Tibial nerve (tissue), 4 donors: ENCODE results near the gene LCORL. TPM values are rescaled to one million over a fixed set of nuclear protein-coding genes. Genes with fewer than 3 reads are reported as not detected.

Source experiments
- DNase-seq, 2 donors: peaks; one replicate each; pipeline ENCODE4 v3.0.0-alpha.2; 2019; ENCODE audit warnings: low spot score in 2 of 2
- H3K27ac ChIP-seq, 4 donors: fragments of 200-600 bp; sonication (generic) in 3 of 4; one replicate each; pipeline ENCODE4 v1.5.1; 2017 to 2019; ENCODE audit warnings: mild to moderate bottlenecking in 1 of 4
- H3K27me3 ChIP-seq, 2 donors: fragments of 200-600 bp; sonication (generic) in 1 of 2; one replicate each; pipeline versions ENCODE4 v1.5.1 to v1.6.0; 2017 to 2019
- H3K36me3 ChIP-seq, 3 donors: fragments of 200-600 bp; sonication (generic); one replicate each; pipeline ENCODE4 v1.5.1; 2018 to 2019
- H3K4me1 ChIP-seq, 4 donors: fragments of 200-600 bp; sonication (generic) in 3 of 4; one replicate each; pipeline ENCODE4 v1.5.1; 2017 to 2019
- H3K4me3 ChIP-seq, 4 donors: fragments of 200-600 bp; sonication (generic) in 3 of 4; one replicate each; pipeline ENCODE4 v1.5.1; 2017 to 2019; ENCODE audit warnings: mild to moderate bottlenecking in 1 of 4, moderate library complexity in 1 of 4
- H3K9me3 ChIP-seq, 4 donors: fragments of 200-600 bp; sonication (generic) in 3 of 4; one replicate each; pipeline ENCODE4 v1.5.1; 2017 to 2019
- EP300 ChIP-seq, 2 donors: sonication (generic); formaldehyde crosslinking; IDR thresholded peaks; one replicate each; pipeline ENCODE4 v1.6.1; 2017; ENCODE audit warnings: antibody characterized with exemption in 2 of 2, mild to moderate bottlenecking in 1 of 2
- POLR2A ChIP-seq, 2 donors: fragments of 450-650 bp; IDR thresholded peaks; one replicate each; pipeline ENCODE4 v1.6.1; 2017; ENCODE audit warnings: antibody characterized with exemption in 2 of 2, mild to moderate bottlenecking in 2 of 2, moderate library complexity in 2 of 2
- WGBS, 2 donors: methylation state at CpG; one replicate each; pipeline ENCODE4 v1.1.5; 2018; 5-methylcytosine and 5-hydroxymethylcytosine counted together
- total RNA-seq, 4 donors: library from RNA; depleted of rRNA; stranded (reverse); fragments of >200 nt; gene quantifications; one replicate each; pipeline ENCODE4 v1.1.0, GENCODE V29; 2016
- TF ChIP-seq, protein P1 (sequence below), 5 experiments: fragments of 200-600 bp in 3 of 5; fragments of 450-650 bp in 2 of 5; sonication (generic) in 3 of 5; IDR thresholded peaks; one replicate each; pipeline ENCODE4 v1.5.1; 2016 to 2019; ENCODE audit warnings: antibody characterized with exemption in 5 of 5, mild to moderate bottlenecking in 3 of 5, moderate library complexity in 2 of 5

Gene LCORL
- total RNA-seq, 4 donors from 2014 or later = 17.3 to 35.0 (median 18.7) TPM

DNA sequence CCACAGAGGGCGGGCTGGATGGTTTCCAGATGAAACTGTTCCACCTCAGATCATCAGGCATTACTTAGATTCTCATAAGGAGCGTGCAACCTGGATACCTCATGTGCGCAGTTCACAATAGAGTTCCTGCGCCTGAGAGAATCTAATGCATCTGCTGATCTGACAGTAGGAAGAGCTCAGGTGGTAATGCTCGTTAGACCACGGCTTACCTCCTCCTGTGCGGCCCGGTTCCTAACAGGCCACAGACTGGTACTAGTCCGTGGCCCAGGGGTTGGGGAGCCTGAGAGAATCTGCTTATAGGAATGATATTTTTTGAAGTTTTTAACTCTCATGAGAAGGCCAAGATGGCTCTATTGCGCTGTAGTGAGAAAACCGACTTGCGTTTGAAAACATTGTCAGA is 205.4 kb downstream of the LCORL start:
- no peak overlapping the region for H3K4me3 ChIP-seq
- no peaks in the 10 kb centered on the region for H3K36me3 ChIP-seq
- no peak overlapping the region for H3K27ac ChIP-seq
- TF ChIP-seq POLR2A (IDR thresholded peaks at IDR 0.05) (no peak), EP300 (IDR thresholded peaks at IDR 0.05) (no peak)
- TF ChIP-seq, protein P1, sequence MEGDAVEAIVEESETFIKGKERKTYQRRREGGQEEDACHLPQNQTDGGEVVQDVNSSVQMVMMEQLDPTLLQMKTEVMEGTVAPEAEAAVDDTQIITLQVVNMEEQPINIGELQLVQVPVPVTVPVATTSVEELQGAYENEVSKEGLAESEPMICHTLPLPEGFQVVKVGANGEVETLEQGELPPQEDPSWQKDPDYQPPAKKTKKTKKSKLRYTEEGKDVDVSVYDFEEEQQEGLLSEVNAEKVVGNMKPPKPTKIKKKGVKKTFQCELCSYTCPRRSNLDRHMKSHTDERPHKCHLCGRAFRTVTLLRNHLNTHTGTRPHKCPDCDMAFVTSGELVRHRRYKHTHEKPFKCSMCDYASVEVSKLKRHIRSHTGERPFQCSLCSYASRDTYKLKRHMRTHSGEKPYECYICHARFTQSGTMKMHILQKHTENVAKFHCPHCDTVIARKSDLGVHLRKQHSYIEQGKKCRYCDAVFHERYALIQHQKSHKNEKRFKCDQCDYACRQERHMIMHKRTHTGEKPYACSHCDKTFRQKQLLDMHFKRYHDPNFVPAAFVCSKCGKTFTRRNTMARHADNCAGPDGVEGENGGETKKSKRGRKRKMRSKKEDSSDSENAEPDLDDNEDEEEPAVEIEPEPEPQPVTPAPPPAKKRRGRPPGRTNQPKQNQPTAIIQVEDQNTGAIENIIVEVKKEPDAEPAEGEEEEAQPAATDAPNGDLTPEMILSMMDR (IDR thresholded peaks at IDR 0.05) = no peak
- H3K9me3 ChIP-seq = no peaks in the 10 kb centered on the region
- no peaks in the 10 kb centered on the region for H3K27me3 ChIP-seq
- WGBS, 2 donors = 96% methylated on average over 12 of the region's 12 CpGs
- H3K4me1 ChIP-seq = peaks cover 0 to 7% (median 2%) of the 10 kb centered on the region in 4 donors
- DNase-seq = no peak

- Histone ChIP-seq H3K4me1 (peaks cover 2 to 18% (median 5%) of the 10 kb centered on the region in 4 donors), H3K27ac (no peak overlapping the region), H3K27me3 (no peaks in the 10 kb centered on the region), H3K4me3 (no peak overlapping the region), H3K9me3 (no peaks in the 10 kb centered on the region), H3K36me3 (no peaks in the 10 kb centered on the region)
- DNase-seq = no peak
- TF ChIP-seq EP300 (IDR thresholded peaks at IDR 0.05) (no peak), POLR2A (IDR thresholded peaks at IDR 0.05) (no peak)
- TF ChIP-seq, protein P1 (IDR thresholded peaks at IDR 0.05) = no peak
- WGBS, 2 donors = 72 to 79% methylated on average over 3 of the region's 3 CpGs
These were observed 207.4 kb downstream of the LCORL start for GRCh38 chr4:17814140-17814539.

DNA sequence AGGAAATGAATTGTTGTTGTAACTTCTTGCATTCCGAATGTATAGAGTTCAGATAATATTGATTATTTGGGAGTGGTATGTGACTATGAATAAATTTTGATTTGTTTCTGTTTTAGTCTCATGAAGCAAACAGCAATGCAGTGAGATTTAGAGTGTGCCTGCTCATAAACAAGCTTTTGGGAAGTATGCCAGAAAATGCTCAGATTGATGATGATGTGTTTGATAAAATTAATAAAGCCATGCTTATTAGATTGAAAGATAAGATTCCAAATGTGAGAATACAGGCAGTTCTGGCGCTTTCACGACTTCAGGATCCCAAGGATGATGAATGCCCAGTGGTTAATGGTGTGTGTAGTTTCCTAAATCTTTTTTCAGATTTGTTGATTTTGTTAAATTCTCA is 208.8 kb downstream of the LCORL start:
- H3K36me3 ChIP-seq = no peaks in the 10 kb centered on the region
- no peak overlapping the region for H3K27ac ChIP-seq
- H3K27me3 ChIP-seq = no peaks in the 10 kb centered on the region
- no peak overlapping the region for H3K4me3 ChIP-seq
- peaks cover 5 to 31% (median 17%) of the 10 kb centered on the region in 4 donors for H3K4me1 ChIP-seq
- TF ChIP-seq EP300 (IDR thresholded peaks at IDR 0.05) (no peak), POLR2A (IDR thresholded peaks at IDR 0.05) (no peak)
- TF ChIP-seq, protein P1 (IDR thresholded peaks at IDR 0.05) = no peak
- 55 to 75% methylated on average over 3 of the region's 3 CpGs for WGBS, 2 donors
- H3K9me3 ChIP-seq = no peaks in the 10 kb centered on the region
- DNase-seq = no peak

DNA sequence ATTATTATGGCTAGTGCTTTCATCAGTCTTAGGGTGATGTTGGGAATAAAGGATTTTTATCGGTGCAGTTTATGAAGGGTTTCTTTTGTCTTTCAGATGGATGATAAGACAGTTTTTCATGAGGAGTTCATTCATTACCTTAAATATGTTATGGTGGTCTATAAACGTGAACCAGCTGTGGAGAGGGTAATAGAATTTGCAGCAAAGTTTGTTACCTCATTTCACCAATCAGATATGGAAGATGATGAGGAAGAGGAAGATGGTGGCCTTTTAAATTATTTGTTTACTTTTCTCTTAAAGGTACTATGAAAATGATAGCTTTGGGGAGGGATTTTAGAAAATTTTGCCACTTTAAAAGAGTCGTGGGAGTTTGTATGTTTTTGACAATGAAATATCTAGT is 209.4 kb downstream of the LCORL start:
- TF ChIP-seq POLR2A (IDR thresholded peaks at IDR 0.05) (no peak), EP300 (IDR thresholded peaks at IDR 0.05) (no peak)
- TF ChIP-seq, protein P1 (IDR thresholded peaks at IDR 0.05) = no peak
- H3K36me3 ChIP-seq = no peaks in the 10 kb centered on the region
- no peak overlapping the region for H3K27ac ChIP-seq
- 11 to 12% methylated on average over 3 of the region's 3 CpGs for WGBS, 2 donors
- no peak overlapping the region for H3K4me3 ChIP-seq
- DNase-seq = no peak
- peaks cover 5 to 38% (median 24%) of the 10 kb centered on the region in 4 donors for H3K4me1 ChIP-seq
- H3K27me3 ChIP-seq = no peaks in the 10 kb centered on the region
- no peaks in the 10 kb centered on the region for H3K9me3 ChIP-seq

DNA sequence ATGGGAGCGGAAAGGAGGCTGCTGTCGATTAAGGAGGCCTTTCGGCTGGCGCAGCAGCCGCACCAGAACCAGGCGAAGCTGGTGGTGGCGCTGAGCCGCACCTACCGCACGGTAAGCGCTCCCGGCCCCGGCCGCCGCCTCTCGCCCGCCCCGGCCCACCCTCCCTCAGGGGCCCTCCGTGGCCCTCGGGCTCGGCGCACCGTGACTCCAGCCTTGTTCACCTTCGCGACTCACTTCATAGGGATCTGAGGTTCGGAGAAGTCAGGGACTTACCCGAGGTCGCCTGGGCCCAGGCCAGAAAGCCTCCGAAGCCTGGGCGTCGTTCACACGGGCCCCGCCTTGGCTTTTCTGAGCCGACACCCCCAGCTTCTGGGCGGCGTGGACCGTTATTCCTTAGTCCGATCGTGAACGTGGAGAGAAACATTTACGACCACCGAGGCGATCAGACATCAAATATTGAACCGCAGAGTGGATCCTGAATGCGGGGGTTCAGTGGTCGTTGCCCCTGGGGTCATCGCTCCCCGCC is 210.4 kb downstream of the LCORL start:
- Histone ChIP-seq H3K4me3 (peak overlapping the region; percentile 46 to 96 (median 72)), H3K36me3 (no peaks in the 10 kb centered on the region), H3K27ac (peak overlapping the region in 1 of 4 donors; percentile 51), H3K9me3 (no peaks in the 10 kb centered on the region), H3K4me1 (peaks cover 5 to 48% (median 24%) of the 10 kb centered on the region in 4 donors), H3K27me3 (no peaks in the 10 kb centered on the region)
- 0 to 1% methylated on average over 22 to 43 of the region's 48 CpGs for WGBS, 2 donors
- TF ChIP-seq EP300 (IDR thresholded peaks at IDR 0.05) (no peak), POLR2A (IDR thresholded peaks at IDR 0.05) (no peak)
- TF ChIP-seq, protein P1 (IDR thresholded peaks at IDR 0.05) = no peak
- DNase-seq = no peak
